AG08396 (cell line): Measurements from ENCODE around the gene HIC2.
"Not testable (repeated sequence)": the region's sequence is repeated elsewhere in the genome, so short reads cannot be mapped to it uniquely, and the experiment has no call there.

Experiments
- DNase-seq: peaks from one replicate; pipeline ENCODE4 v3.0.0; 2012; ENCODE audit warnings: low spot score, mixed read lengths

Gene HIC2

GRCh38 chr22:21490556-21490955, 73.4 kb downstream of the HIC2 start:
- not testable (repeated sequence) for DNase-seq

GRCh38 chr22:21492271-21492670, 75.1 kb downstream of the HIC2 start:
- not testable (repeated sequence) for DNase-seq

- DNase-seq: not testable (repeated sequence)
These were observed 76.9 kb downstream of the HIC2 start for GRCh38 chr22:21493789-21494782.

- not testable (repeated sequence) for DNase-seq
These were observed 80.8 kb downstream of the HIC2 start for GRCh38 chr22:21497984-21498383.

GRCh38 chr22:21498489-21498888, 81.3 kb downstream of the HIC2 start:
- DNase-seq: not testable (repeated sequence)

GRCh38 chr22:21499623-21500506, 82.7 kb downstream of the HIC2 start:
- DNase-seq: not testable (repeated sequence)
